Omental fat pad (tissue), 4 donors: ENCODE measurements around the gene TCEA3. TPM values are rescaled to one million over a fixed set of nuclear protein-coding genes. Genes with fewer than 3 reads are reported as not detected.

Source experiments
- ATAC-seq: fragments of 150-250 bp; one replicate; pipeline ENCODE4 v1.9.1; 2016; ENCODE audit warnings: mild to moderate bottlenecking, moderate library complexity; ENCODE audit not compliant: low FRiP score
- DNase-seq: peaks from one replicate; pipeline ENCODE4 v3.0.0-alpha.2; 2019; ENCODE audit warnings: low spot score
- CTCF ChIP-seq, 3 donors: fragments of 450-650 bp; IDR thresholded peaks; one replicate each; pipeline ENCODE4 v1.5.1; 2016 to 2017; ENCODE audit warnings: antibody characterized with exemption in 3 of 3, mild to moderate bottlenecking in 3 of 3, moderate library complexity in 2 of 3
- total RNA-seq, 4 donors: library from RNA; depleted of rRNA; stranded (reverse); fragments of >200 nt; gene quantifications; one replicate each; pipeline ENCODE4 v1.1.0, GENCODE V29; 2016

The TCEA3 gene
- total RNA-seq, 4 donors from 2014 or later, result 5.0 to 13.2 (median 7.5) TPM

- no peak for TF ChIP-seq CTCF (IDR thresholded peaks at IDR 0.05)
- ATAC-seq, result no peak
- no peak for DNase-seq
Measured at GRCh38 chr1:23456226-23456625, 31.7 kb upstream of the TCEA3 start.

- DNase-seq (no peak), ATAC-seq (no peak)
- TF ChIP-seq CTCF (IDR thresholded peaks at IDR 0.05), result no peak
Measured at GRCh38 chr1:23453455-23454000, 29.0 kb upstream of the TCEA3 start.

GRCh38 chr1:23452011-23452411, 27.5 kb upstream of the TCEA3 start:
- no peak for TF ChIP-seq CTCF (IDR thresholded peaks at IDR 0.05)
- ATAC-seq (peak; percentile 53), DNase-seq (no peak)

- TF ChIP-seq CTCF (IDR thresholded peaks at IDR 0.05), result no peak
- DNase-seq (no peak), ATAC-seq (peak; percentile 12)
Measured at GRCh38 chr1:23451441-23451840, 26.9 kb upstream of the TCEA3 start.

GRCh38 chr1:23450894-23451293, 26.3 kb upstream of the TCEA3 start:
- TF ChIP-seq CTCF (IDR thresholded peaks at IDR 0.05), result no peak
- DNase-seq (no peak), ATAC-seq (no peak)

GRCh38 chr1:23449958-23450357, 25.4 kb upstream of the TCEA3 start:
- no peak for TF ChIP-seq CTCF (IDR thresholded peaks at IDR 0.05)
- ATAC-seq (no peak), DNase-seq (no peak)

GRCh38 chr1:23449306-23449705, 24.8 kb upstream of the TCEA3 start:
- ATAC-seq (no peak), DNase-seq (no peak)
- no peak for TF ChIP-seq CTCF (IDR thresholded peaks at IDR 0.05)
